IPS-NIHi7 (cell line): ENCODE results near the gene ZCCHC7.

ENCODE experiments used
- DNase-seq: peaks from one replicate; pipeline ENCODE4 v3.0.0; 2012; ENCODE audit warnings: mixed read lengths; ENCODE audit errors: extremely low spot score

The ZCCHC7 gene

DNA sequence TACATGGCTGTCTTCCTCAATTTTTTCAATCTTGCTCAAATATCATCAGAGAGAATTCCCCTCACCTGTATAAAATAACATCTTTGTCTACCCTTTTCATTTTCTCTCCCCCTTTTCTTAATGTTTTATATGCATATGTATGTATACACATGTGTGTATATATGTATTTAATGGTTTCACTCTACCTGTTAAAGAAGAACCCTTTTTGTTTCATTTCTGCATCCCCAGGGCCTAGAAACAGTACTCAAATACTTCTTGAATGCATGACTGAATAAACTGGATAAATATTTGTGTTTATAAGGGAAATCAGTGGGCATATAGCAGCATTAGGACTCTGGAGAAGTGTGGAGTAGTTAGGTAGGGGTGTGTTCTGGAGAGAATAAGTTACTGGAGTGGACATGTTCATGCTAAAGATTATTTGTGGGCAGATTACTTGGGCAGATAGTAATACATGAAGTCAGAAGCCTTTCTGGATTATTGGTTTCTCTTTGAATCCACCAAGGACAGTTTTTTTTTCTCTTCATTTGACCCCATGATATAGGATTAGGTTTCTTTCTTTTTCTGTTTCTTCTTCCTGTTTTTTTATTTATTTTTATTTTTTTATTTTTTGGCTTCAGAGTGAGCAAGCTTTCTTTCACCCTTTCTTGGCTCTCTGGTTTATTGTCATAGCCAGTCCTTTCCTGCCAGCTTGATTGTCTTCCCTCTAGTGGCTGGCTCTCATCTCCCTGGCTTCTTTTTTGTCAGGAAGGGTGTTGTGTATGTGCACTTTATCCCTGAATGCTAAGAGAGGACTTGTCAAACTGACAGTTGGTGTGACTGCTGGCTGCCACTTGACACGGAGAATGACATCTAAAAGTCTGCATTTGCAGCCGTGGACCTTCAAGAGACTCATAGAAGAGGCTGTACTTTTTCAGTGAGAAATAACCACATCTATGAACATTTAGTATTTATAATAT lies 89.3 kb downstream of the ZCCHC7 start:
- peak; percentile 22 for DNase-seq

DNA sequence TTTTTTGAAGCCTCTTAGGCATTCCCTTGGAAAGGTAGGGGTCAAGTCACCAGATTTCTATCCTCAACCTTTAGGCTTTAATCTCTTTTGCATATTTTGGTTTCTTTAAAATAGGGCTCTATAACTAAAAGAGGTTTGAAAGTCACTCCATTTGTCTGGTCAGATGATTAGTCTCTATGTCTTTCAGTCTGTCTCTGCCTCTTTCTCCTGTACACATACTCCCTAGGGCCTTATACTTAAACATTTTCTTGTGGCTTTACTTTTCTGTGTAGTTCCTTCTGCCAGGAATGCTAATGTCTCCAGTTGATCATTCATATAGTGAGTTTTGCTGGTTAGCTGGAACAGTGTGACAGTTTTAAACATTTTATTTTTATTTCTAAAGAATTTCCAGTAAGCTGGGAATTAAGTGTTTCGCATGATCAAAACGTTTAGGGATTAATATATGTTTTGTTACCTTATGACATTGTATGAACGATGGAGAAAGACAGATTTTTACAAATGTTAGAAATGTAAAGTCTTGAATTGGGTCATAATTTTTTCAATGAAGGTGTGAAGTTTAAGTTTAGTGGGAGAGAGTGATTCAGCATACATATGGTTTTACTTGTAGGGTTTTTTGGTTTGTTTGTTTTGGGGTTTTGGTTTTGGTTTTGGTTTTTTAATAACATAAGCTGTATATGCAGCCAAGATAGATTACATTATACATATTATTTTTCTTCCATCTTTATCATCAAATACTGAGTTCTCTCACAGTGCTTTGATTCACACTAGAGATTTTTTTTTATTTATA lies 90.6 kb downstream of the ZCCHC7 start:
- DNase-seq, result no peak

DNA sequence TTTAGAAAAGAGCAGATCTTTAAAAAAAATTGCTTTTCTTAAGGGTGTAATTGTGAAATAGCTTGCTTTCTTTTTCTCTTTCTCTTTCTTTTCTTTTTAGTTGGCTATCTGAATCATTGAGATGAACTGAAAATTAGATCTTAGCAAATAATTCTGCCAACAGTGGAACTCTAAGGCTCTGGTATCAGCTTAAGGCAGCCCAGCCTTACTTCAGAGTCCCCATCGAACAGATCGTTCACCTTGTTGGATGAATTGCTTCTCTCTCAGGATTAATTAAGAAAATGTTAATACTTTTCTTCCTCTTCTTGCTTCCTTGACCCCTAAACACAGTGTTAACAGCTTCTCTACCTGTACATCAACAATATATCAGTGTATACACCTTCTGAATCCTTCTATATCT lies 92.1 kb downstream of the ZCCHC7 start:
- DNase-seq, result no peak

DNA sequence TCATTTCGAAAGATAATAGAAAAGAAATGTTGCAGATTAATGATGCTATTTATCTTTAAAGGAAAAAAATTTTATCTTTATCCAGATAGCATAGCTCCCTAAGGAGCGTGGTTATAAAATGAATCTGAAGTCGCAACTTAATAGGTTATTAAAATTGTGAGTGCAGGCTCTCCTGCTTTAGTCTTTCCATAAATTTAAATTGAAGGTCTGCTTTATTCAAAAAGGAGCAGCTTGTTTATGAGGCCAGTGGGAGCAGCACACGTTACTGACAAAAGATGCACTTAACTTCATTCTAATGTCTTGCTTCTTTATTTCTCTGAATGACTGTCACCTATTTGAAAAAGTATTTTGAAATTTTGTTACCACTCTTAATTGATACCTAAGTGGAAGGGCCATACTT lies 95.0 kb downstream of the ZCCHC7 start:
- DNase-seq, result no peak

DNA sequence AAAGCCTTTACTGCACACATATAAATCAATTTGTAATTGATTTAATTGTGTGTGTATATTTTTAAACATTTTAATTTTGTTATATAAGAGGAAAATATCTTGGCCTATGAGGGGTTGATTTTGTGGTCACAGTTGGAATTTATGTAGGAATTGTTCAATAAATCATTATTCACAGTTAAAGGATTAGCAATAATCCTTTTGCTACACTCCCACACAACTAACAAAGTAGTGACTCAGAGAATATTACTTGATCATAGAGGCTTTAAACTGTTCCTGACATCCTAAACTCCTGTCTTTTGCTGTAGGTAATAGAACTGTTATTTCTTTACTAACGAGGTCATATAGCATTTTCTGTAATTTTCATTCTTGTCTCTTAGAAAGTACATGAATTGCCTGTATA lies 95.5 kb downstream of the ZCCHC7 start:
- no peak for DNase-seq

DNA sequence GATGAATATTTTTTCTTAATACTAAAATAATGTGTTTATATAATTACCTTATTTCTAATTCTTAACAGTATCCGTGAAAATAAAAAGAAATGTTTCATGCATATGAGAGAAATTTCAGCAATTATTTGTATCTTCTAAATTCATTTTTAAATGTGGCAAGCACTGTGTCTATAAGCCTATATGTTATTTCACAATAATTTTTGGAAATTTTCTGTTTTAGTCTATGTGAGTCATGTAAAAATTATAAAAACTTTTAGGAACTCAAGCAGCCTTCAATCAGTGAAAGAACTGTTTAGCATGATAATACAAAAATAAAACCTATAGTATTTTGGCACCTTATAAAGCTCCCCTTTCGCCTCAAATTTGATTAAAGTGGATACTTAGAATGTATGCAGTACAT lies 96.8 kb downstream of the ZCCHC7 start:
- no peak for DNase-seq

DNA sequence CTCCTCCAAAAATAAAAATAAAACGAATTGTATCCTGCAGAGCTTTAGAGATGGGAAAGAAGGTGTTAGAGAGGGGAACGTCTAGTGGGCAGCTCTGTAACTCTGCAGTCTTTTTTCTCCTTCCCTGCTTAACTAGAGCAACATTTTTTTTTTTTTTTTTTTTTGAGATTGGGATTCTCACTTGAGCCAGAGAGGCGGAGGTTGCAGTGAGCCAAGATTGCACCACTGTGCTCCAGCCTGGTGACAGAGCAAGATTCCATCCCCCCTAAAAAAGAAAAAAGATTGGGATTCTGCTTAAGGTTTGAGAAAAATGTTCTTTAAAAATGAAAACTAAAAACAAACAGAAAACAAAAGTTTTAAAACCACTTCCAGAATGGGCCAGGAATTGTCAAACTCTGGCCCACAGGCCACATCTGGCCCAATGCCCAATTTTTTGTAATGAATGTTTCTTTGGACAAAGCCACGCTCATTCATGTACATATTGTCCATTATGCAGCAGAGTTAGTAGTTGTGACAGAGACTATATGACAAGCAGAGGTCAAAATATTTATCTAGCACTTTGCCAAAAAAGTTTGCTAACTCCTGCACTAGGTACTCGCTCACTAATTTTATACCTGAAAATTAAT lies 98.5 kb downstream of the ZCCHC7 start:
- no peak for DNase-seq

DNA sequence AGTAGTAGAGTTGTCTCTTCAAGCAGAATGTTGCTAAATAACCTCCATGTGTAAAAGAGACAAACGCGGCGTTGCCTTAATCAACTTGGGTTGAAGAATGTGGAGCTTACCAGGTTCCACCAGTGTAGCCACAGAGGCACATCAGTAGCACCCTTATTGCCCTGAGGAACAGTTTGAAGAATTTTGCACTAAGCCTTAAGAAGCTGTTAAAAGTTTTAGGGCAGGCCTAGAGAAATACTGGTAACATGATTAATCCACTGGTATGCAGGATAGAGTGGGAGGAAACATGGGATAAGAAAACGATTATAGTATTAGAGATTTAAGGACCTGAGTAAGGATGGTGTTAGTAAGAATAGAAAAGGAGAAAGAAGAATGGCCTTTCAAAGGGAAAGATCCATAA lies 100.6 kb downstream of the ZCCHC7 start:
- DNase-seq, result no peak

DNA sequence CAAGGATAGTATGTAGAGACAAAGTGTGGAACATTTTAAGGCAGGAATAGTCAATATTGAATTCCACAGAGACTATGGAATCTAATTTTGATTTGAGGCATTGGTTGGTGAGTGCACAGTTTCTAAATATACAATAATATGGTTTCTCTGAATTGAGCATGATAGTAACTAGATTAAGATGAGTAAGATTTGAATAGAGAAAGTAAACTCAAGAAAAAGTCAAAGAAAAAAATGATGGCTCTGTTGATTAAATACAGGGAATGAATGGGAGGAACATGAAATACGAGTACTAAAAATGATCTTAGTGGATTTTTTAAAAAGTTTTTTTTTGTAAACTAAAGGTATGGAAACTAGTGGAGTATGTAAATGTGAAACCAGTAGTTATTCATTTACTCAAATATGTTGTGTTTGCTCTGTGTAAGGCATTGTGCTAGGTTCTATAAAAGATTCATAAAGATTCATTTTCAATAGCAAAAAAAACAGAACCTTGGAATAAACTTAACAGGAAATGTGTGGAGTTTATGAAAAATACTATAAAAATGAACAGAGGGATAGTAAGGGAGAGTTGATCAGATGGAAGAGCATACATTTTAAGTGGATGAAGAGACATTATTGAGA lies 101.2 kb downstream of the ZCCHC7 start:
- no peak for DNase-seq

DNA sequence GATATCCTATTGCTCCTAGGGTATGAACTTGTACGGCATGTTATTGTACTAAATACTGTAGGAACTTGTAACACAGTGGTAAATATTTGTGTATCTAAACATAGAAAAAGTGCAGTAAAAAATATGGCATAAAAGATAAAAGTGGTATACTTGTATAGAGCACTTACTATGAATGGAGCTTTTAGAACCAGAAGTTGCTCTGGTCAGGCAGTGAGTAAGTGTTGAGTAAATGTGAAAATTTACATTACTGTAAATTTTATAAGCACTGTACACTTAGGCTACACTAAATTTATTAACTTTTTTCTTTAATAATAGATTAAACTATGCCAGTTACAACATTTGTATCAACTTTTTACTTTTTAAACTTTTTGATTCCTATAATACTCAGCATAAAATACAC lies 109.1 kb downstream of the ZCCHC7 start:
- no peak for DNase-seq

DNA sequence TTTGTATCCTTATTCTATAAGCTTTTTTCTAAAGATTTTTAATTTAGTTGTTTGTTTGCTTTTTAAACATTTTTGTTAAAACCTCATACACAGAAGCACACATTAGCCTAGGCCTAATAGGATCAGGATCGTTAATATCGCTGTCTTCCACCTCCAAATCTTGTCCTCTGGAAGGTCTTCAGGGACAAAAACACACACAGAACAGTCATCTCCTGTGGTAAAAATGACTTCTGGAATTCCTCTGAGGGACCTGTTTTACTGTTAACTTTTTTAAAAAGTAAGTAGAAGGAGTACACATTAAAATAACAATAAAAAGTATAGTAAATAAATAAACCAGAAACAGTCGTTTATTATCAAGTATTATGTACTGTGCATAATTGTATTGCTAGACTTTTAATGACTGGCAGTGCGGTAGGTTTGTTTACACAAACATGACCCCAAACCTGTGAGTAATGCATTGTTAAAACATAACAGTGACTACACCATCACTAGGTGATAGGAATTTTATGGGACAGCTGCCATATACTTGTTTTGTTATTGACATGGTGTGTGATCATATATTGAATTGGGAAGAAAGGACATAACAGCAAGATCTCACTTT lies 109.6 kb downstream of the ZCCHC7 start:
- no peak for DNase-seq

DNA sequence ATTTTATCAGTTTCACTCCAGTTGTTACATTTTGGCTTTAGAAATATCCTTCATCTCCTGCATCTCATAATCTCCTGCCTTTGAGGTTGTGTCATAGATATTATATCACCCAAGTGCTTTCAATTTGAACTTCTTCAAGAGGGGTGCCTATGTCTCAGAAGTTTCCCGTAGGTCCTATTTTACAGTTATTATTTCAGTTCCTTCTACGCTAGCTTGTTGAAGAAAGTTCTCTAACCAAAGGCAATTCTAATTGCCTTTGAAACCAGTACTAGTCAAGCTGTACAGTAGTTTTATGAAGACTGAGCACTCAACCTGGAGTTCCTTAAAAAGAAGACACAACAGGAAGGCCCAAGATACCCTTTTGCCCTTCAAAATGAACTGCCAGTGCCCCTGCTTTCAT lies 116.4 kb downstream of the ZCCHC7 start:
- no peak for DNase-seq

DNA sequence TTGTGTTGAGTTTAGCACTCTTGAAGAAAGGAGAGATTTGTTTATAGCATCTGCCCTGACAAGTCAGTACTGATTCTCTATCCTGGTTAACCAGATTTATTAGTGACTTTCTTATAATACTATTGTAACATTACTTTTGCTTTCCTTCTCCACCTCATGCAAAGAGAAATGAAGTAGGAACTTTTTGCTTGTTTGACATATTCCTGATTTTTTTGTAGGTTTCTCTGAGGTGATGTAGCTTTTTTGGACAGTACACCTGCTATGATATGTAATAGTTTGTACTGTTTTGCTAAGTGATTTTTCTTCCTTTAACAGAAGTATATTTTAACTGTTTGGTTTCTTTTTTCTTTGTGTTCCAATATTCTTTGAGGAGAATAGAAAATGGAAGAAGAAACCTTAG lies 117.7 kb downstream of the ZCCHC7 start:
- DNase-seq, result no peak

DNA sequence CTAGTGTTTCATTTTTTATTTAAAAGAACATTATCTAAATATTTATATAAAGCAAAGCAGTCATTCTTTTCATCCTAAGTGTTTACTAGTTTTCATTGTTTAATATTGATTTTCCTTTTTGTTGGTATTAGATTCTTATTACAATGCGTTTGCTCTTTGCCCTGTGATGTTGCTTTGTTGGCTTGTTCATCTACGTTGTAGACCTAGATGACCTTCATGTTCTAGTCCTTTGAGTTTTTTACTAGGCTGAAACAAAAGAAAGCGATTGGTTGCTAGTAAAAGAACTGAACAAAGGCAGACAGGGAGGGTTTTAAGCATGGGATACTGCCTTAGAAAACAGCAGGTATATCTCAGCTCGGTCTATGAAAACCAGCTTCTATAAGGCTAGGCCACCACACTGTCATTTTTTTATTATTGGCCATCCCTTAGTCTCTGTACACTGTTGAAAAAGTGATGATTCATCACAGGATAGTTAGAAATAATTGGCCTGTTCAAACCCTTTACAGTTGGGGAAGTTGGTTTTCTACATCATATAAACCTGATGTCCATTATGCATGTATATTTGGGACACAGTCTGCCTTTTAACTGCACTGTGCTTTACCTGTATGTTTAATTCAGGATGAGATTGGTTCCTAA lies 119.0 kb downstream of the ZCCHC7 start:
- DNase-seq, result no peak

DNA sequence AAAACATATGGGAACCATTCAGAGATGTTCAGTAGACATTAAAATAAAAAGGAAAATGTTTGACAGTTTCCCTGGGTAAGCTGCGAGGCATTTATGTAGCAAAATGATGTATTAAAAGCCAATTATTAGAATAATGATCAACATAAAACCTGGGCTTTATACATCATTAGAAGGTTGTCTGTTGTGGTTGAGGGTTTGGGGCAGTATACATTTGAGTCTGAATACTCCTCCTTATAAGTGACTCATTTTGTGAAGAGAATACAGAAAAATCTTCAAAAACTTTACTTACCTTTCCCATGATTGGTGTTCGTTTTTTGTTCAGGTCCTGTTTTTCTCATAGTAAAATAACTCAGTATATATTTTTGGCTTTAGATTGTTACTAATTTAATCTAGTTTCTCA lies 119.5 kb downstream of the ZCCHC7 start:
- DNase-seq, result no peak

DNA sequence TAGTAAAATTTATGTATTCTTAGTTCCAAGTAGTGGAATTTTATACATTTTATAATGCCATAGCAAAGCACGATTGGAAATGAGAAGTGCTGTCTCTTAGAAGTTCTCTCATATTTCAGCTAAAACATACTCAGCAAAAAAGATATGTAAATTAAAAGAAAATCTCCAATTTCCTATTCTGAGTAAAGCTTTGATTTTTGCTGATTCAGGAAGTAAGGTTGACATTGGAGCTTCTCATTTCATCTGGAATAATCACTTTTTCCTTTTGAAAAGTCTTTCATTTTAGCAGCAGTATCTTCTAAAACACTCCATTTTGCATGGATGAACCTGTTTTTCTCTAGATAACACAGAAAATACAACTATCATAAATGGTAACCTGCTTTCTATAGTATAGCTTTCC lies 121.0 kb downstream of the ZCCHC7 start:
- DNase-seq, result no peak

DNA sequence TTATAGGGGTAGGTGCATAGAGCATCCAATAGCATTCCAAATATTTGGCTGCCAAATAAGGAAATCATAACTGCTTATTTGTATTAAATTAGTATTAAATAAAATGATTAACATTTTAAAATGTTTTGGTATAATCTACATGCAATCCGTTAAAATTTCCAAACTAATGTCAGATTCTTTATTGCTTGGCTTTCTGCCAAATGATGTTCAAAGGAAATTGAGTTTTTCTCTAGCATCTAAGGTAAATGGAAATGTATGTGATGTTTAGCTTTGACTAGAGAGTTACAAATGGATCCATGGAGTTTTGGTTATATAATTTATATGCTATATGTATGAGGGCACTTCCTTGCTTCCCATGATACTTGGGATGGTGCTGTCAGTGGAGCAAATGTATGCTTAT lies 121.7 kb downstream of the ZCCHC7 start:
- DNase-seq, result no peak

DNA sequence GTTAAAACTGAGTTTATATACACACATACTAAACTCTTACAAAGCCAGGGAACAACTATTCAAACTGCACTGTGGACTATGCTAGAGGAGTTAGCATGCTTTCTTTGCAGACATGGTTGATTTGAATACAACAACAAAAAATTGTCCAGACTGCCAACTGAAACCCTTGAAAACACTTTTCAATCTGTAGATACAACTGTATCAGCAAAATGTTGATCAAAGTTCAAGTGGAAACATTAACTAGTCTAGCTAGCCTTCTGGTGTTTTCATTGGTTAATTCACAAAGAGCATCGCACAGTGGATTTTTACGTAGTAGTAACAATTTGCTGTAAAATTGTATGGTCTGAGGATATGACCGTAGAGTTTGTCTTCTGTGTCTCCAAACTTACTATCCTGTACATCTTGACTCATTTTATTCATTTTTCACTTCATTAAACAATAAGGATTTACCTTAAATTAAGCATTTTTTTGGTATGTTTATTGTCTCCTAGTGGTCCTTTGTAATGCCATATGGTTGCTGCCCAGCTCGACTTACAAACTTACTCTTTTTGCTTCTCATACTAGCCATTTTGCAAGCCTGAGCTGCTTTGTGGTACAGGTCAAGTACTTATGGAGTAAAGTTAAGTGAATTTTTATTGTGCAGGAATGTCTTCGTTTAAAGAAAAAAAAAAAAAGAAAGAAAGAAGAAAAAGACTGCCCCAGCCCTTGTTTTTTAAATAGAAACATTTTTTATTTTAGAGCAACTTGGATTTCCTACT lies 123.4 kb downstream of the ZCCHC7 start:
- DNase-seq, result no peak

DNA sequence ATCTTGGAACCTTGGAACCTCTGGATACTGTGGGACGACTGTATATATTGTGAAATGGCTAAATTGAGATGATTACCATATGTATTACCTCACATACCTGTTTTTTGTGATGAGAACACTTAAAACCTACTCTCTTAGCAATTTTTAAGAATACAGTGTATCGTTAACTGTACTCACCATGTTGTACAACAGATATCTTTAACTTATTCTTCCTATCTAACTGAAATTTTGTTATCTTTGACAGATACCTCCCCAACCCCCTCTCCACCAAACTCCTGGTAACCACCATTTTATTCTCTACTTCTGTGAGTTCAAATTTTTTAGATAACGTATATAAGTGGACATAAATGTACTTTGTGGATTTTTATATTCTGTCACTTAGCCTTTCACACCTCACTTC lies 126.5 kb downstream of the ZCCHC7 start:
- DNase-seq, result no peak

DNA sequence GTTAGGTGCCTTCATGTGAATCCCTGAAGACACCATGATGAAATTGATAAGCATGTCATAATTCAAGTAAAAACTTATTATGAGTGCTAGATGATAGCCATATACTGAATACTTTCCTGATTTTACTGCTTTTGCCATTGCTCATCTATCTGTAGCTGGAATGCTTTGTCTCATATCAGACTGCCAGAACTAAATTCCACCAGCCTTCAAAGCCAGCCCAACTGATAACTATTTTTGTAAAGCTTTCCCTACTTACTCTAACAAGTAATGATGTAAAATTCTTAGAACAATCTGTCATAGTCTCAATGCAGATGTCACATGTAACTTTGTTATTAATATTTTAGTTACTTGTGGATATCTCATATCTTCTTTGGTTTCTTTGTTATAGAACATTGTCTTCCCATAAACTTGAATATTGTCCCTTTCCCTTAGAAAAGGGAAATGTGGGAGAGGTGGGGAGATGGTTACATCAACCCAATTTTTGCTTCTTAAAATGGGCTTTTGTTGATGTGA lies 128.3 kb downstream of the ZCCHC7 start:
- no peak for DNase-seq
